ENCODE measurements around the gene PNKD.

DNA sequence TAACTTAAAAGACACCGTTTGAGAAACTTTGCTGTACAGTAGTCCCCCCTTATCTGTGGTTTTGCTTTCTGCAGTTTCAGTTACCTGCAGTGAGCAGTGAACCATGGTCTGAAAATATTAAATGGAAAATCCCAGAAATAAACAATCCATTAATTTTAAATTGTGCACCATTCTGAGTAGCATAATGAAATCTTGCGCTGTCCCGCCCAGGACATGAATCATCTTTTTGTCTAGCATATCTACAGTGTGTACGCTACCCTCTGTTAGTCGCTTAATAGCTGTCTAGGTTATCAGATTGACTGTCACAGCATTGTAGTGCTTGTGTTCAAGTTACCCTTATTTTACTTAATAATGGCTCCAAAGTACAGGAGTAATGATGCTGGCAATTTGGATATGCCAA lies 47.3 kb upstream of the PNKD start:
- TF ChIP-seq CTCF (conservative IDR thresholded peaks at IDR 0.05; ENCODE audit: low read depth, low read length) (no peak), EZH2 (IDR thresholded peaks at IDR 0.05; ENCODE audit: low read length, unreplicated experiment) (no peak), EZH2phosphoT487 (IDR thresholded peaks at IDR 0.05; ENCODE audit: borderline replicate concordance, low read length) (no peak)
